GM19351 (cell line): ENCODE data around the gene JAKMIP1.
A peak's percentile ranks its signal among the peaks of the same experiment; 100 is the strongest.
"Not testable (repeated sequence)": the region's sequence is repeated elsewhere in the genome, so short reads cannot be mapped to it uniquely, and the experiment has no call there.

Experiments used
- ATAC-seq: cut with Tn5 transposase; IDR thresholded peaks from one replicate; pipeline ENCODE4 v1.9.1; 2021; ENCODE audit warnings: mild to moderate bottlenecking, moderate library complexity; ENCODE audit not compliant: unreplicated experiment

The JAKMIP1 gene

GRCh38 chr4:6150046-6150735, 50.2 kb downstream of the JAKMIP1 start:
- no peak for ATAC-seq

GRCh38 chr4:6148506-6149205, 51.7 kb downstream of the JAKMIP1 start:
- no peak for ATAC-seq

- no peak for ATAC-seq
Measured at GRCh38 chr4:6147441-6147840, 52.9 kb downstream of the JAKMIP1 start.

GRCh38 chr4:6143603-6144181, 56.7 kb downstream of the JAKMIP1 start:
- no peak for ATAC-seq

- no peak for ATAC-seq
Measured at GRCh38 chr4:6142935-6143602, 57.3 kb downstream of the JAKMIP1 start.

- no peak for ATAC-seq
Measured at GRCh38 chr4:6142511-6142910, 57.8 kb downstream of the JAKMIP1 start.

- ATAC-seq, result no peak
Measured at GRCh38 chr4:6141554-6141953, 58.8 kb downstream of the JAKMIP1 start.

GRCh38 chr4:6141021-6141420, 59.3 kb downstream of the JAKMIP1 start:
- not testable (repeated sequence) for ATAC-seq

GRCh38 chr4:6137747-6138135, 62.6 kb downstream of the JAKMIP1 start:
- no peak for ATAC-seq

- no peak for ATAC-seq
Measured at GRCh38 chr4:6137027-6137746, 63.2 kb downstream of the JAKMIP1 start.

GRCh38 chr4:6134612-6135220, 65.6 kb downstream of the JAKMIP1 start:
- peak; percentile 98 for ATAC-seq

- no peak for ATAC-seq
Measured at GRCh38 chr4:6132716-6133115, 67.6 kb downstream of the JAKMIP1 start.

- no peak for ATAC-seq
Measured at GRCh38 chr4:6128221-6128850, 72.0 kb downstream of the JAKMIP1 start.

GRCh38 chr4:6126971-6127745, 73.2 kb downstream of the JAKMIP1 start:
- ATAC-seq, result no peak

GRCh38 chr4:6125103-6125651, 75.2 kb downstream of the JAKMIP1 start:
- ATAC-seq, result no peak

- ATAC-seq, result no peak
Measured at GRCh38 chr4:6124386-6125102, 75.8 kb downstream of the JAKMIP1 start.

GRCh38 chr4:6123976-6124375, 76.4 kb downstream of the JAKMIP1 start:
- no peak for ATAC-seq

GRCh38 chr4:6123541-6123940, 76.8 kb downstream of the JAKMIP1 start:
- ATAC-seq, result no peak
